ENCODE measurements around the gene EDEM3.

DNA sequence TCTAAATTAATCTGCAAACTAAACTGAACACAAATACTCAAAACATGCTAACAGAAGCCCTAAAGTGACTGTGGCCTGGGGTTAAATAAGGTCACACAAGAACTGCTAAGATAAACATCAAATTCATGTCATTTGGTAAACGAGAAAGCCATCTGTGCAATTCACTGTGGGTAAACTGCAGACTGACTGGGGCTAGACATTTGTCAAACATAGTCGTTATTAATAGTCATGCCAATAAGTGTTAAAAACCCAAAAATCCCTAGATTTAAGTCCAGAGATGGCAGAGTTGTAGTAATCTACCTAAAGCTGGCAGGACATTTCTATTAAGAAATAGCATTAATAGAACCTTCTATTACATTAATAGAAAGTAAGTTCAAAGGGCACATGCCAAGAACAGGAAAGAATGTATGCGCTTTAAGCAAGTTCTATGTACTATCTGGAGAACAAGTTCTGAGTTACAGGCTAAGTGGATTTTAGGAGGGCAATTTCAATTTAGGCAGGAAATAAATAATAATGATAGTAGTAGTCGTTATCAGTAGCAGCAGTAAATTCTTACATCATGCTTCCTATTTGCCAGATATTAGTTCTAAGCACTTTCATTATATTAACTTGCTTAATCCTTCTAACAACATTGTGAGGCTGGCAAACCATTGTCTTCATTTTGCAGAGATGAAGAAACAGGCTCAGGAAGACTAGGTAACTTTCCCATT is 8.6 kb downstream of the EDEM3 start:
- TF ChIP-seq, protein P1, sequence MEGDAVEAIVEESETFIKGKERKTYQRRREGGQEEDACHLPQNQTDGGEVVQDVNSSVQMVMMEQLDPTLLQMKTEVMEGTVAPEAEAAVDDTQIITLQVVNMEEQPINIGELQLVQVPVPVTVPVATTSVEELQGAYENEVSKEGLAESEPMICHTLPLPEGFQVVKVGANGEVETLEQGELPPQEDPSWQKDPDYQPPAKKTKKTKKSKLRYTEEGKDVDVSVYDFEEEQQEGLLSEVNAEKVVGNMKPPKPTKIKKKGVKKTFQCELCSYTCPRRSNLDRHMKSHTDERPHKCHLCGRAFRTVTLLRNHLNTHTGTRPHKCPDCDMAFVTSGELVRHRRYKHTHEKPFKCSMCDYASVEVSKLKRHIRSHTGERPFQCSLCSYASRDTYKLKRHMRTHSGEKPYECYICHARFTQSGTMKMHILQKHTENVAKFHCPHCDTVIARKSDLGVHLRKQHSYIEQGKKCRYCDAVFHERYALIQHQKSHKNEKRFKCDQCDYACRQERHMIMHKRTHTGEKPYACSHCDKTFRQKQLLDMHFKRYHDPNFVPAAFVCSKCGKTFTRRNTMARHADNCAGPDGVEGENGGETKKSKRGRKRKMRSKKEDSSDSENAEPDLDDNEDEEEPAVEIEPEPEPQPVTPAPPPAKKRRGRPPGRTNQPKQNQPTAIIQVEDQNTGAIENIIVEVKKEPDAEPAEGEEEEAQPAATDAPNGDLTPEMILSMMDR (IDR thresholded peaks at IDR 0.05) = no peak
- no peak for TF ChIP-seq EZH2 (IDR thresholded peaks at IDR 0.05; ENCODE audit: borderline replicate concordance, insufficient read depth, low read depth, low read length, poor library complexity, severe bottlenecking)
